K562 (cell line): ENCODE results near the gene ZNF335. TPM values are rescaled to one million over a fixed set of nuclear protein-coding genes. Genes with fewer than 3 reads are reported as not detected.

Experiments
- ATAC-seq: fragments of 200-7000 bp; cut with Tn5 transposase; 3 replicates; pipeline ENCODE4 v1.9.1; 2020; ENCODE audit warnings: moderate library complexity
- BruUV-seq: library from RNA; stranded (reverse); fragments of 400-500 nt; replicated peaks from 2 replicates; lab custom pipeline; 2021; lab: Mats Ljungman, UMichigan
- CTCF ChIA-PET: fragments of 300-600 bp; formaldehyde crosslinking; extraction: SDS; loops from one replicate; lab custom pipeline; 2021; ENCODE audit warnings: low intra/inter-chr PET ratio; lab: Yijun Ruan, JAX
- POLR2A ChIA-PET: fragments of 300-600, 350-650 bp; sonication (Branson Sonifier 250); formaldehyde crosslinking; extraction: SDS; loops from one replicate; lab custom pipeline; 2021; ENCODE audit warnings: antibody characterized with exemption, inconsistent platforms; lab: Yijun Ruan, JAX
- DNase-seq, 4 experiments: peaks; one replicate each; pipeline versions ENCODE4 v3.0.0 to v3.0.0-alpha.2; 2011 to 2018; ENCODE audit warnings: low spot score in 3 of 4, mixed read lengths in 3 of 4; ENCODE audit errors: extremely low read depth in 1 of 4
- FAIRE-seq: peaks from 2 replicates; lab custom pipeline; 2011; peaks lifted over from hg19 to GRCh38; lab: Jason Lieb, UNC
- H2AFZ ChIP-seq: 2 replicates; pipeline ENCODE4 v1.6.0; 2011; ENCODE audit warnings: low read depth, low read length, control low read depth, inconsistent platforms
- H3K27ac ChIP-seq: fragments of 200-600 bp; 3 replicates; pipeline ENCODE4 v1.8.0; 2011; ENCODE audit warnings: low read depth, mild to moderate bottlenecking, control low read depth, inconsistent platforms, low read length, moderate library complexity, mixed read lengths; ENCODE audit errors: extremely low read depth
- H3K27me3 ChIP-seq, 2 experiments: fragments of 300-600 bp in 1 of 2; 2 replicates in 1 of 2; 3 replicates in 1 of 2; pipeline versions ENCODE4 v1.6.0 to v1.8.0; 2011; ENCODE audit warnings: inconsistent platforms in 2 of 2, low read length in 2 of 2, mild to moderate bottlenecking in 1 of 2, mixed read lengths in 1 of 2, moderate library complexity in 1 of 2; ENCODE audit not compliant: control insufficient read depth in 2 of 2, insufficient read depth in 2 of 2
- H3K36me3 ChIP-seq: fragments of 300-600 bp; 3 replicates; pipeline ENCODE4 v1.8.0; 2011; ENCODE audit warnings: mild to moderate bottlenecking, low read length, inconsistent platforms; ENCODE audit not compliant: control insufficient read depth, insufficient read depth
- H3K4me1 ChIP-seq, 2 experiments: fragments of 200-600 bp in 1 of 2; replicated peaks in 1 of 2; 2 replicates in 1 of 2; 3 replicates in 1 of 2; pipeline versions ENCODE4 v1.5.1 to v1.8.0; 2011; ENCODE audit warnings: inconsistent platforms in 2 of 2, low read length in 2 of 2, mild to moderate bottlenecking in 1 of 2, mixed read lengths in 1 of 2, moderate library complexity in 1 of 2; ENCODE audit not compliant: control insufficient read depth in 2 of 2, insufficient read depth in 2 of 2
- H3K4me2 ChIP-seq: 2 replicates; pipeline ENCODE4 v1.6.1; 2011; ENCODE audit warnings: low read length, control low read depth, inconsistent platforms, mixed read lengths; ENCODE audit not compliant: insufficient read depth
- H3K4me3 ChIP-seq: fragments of 200-600 bp; sonication (generic), shearing (Covaris generic); 2 replicates; pipeline ENCODE4 v1.5.1; 2016; ENCODE audit warnings: control low read depth, inconsistent platforms
- H3K79me2 ChIP-seq: fragments of 200-600 bp; 3 replicates; pipeline ENCODE4 v1.8.0; 2011; ENCODE audit warnings: low read length, inconsistent platforms; ENCODE audit not compliant: control insufficient read depth, insufficient read depth
- H3K9ac ChIP-seq, 2 experiments: 2 replicates each; pipeline versions ENCODE4 v1.6.0 to v1.6.1; 2011; ENCODE audit warnings: low read depth in 2 of 2, low read length in 2 of 2, control low read depth in 1 of 2, inconsistent platforms in 1 of 2, mild to moderate bottlenecking in 1 of 2, mixed read lengths in 1 of 2; ENCODE audit not compliant: insufficient read depth in 1 of 2
- H3K9me1 ChIP-seq: one replicate; pipeline ENCODE4 v1.6.0; 2011; ENCODE audit warnings: inconsistent platforms, mild to moderate bottlenecking, low read length, moderate library complexity; ENCODE audit not compliant: control insufficient read depth, insufficient read depth
- H3K9me3 ChIP-seq: replicated peaks from 2 replicates; pipeline ENCODE4 v1.5.1; 2011; ENCODE audit warnings: low read depth, low read length, inconsistent platforms; ENCODE audit not compliant: control insufficient read depth, insufficient read depth
- H4K20me1 ChIP-seq: replicated peaks from 2 replicates; pipeline ENCODE4 v1.6.1; 2011; ENCODE audit warnings: low read length, inconsistent platforms, mixed read lengths; ENCODE audit not compliant: control insufficient read depth, insufficient read depth
- ATF7 ChIP-seq: fragments of 450-650 bp; IDR thresholded peaks from 2 replicates; pipeline ENCODE4 v1.7.1; 2014; ENCODE audit warnings: mild to moderate bottlenecking, moderate library complexity
- CHD2 ChIP-seq: IDR thresholded peaks from 2 replicates; pipeline ENCODE4 v1.6.1; 2011; ENCODE audit warnings: low read depth, low read length
- CTBP1 ChIP-seq: fragments of 450-650 bp; IDR thresholded peaks from 2 replicates; pipeline ENCODE4 v1.6.1; 2016; ENCODE audit warnings: borderline replicate concordance
- HNRNPLL ChIP-seq: fragments of 200-400 bp; formaldehyde crosslinking; IDR thresholded peaks from 2 replicates; pipeline ENCODE4 v1.6.1; 2017; ENCODE audit warnings: low read length, low read depth, mild to moderate bottlenecking; ENCODE audit not compliant: poor library complexity, severe bottlenecking
- KAT8 ChIP-seq: fragments of 450-650 bp; IDR thresholded peaks from 2 replicates; pipeline ENCODE4 v1.6.1; 2016; ENCODE audit warnings: low read depth, mild to moderate bottlenecking
- MAZ ChIP-seq, 2 experiments: fragments of 450-650 bp in 1 of 2; sonication (generic) in 1 of 2; formaldehyde crosslinking; IDR thresholded peaks in 1 of 2; conservative IDR thresholded peaks in 1 of 2; 2 replicates each; pipeline versions ENCODE4 v1.4.0 to v1.5.0; 2020; ENCODE audit warnings: mild to moderate bottlenecking in 1 of 2, missing genetic modification reagents in 1 of 2
- PHF8 ChIP-seq: fragments of 200-600 bp; sonication (generic); IDR thresholded peaks from 2 replicates; pipeline ENCODE4 v1.6.1; 2012; ENCODE audit warnings: mixed run types, mild to moderate bottlenecking, inconsistent platforms, low read length, moderate library complexity, borderline replicate concordance
- POLR2G ChIP-seq: fragments of 200-400 bp; formaldehyde crosslinking; IDR thresholded peaks from 2 replicates; pipeline ENCODE4 v1.6.1; 2017; ENCODE audit warnings: low read depth, mild to moderate bottlenecking, antibody characterized with exemption, low read length, moderate library complexity
- RAD51 ChIP-seq: fragments of 450-650 bp; IDR thresholded peaks from 2 replicates; pipeline ENCODE4 v1.7.1; 2016; ENCODE audit warnings: low read depth, mild to moderate bottlenecking, borderline replicate concordance
- RCOR1 ChIP-seq, 2 experiments: IDR thresholded peaks; 2 replicates each; pipeline ENCODE4 v1.6.1; 2012; ENCODE audit warnings: low read depth in 2 of 2, low read length in 2 of 2, borderline replicate concordance in 1 of 2, improper control_type of control experiment in 1 of 2
- TEAD1 ChIP-seq, 2 experiments: fragments of 450-650 bp in 1 of 2; sonication (generic) in 1 of 2; formaldehyde crosslinking; IDR thresholded peaks; 2 replicates each; pipeline versions ENCODE4 v1.4.0 to v1.8.0; 2020 to 2022; ENCODE audit warnings: mild to moderate bottlenecking in 2 of 2, missing genetic modification reagents in 1 of 2
- WGBS: fragments of 100-300 bp; shearing (Covaris generic); methylation state at CpG from one replicate; pipeline ENCODE4 v1.1.6; 2016; ENCODE audit warnings: low coverage, mixed read lengths; ENCODE audit not compliant: insufficient coverage; ENCODE audit errors: missing lambda C conversion rate; 5-methylcytosine and 5-hydroxymethylcytosine counted together
- in situ Hi-C: fragments of 300-500 bp; cut with MboI; formaldehyde crosslinking; loops from 4 replicates; pipeline ENCODE4 v1.15.0; 2018; ENCODE audit warnings: inconsistent platforms, mixed read lengths
- intact Hi-C: fragments of 100-400 bp; cut with micrococcal nuclease; formaldehyde crosslinking; loops from 2 replicates; pipeline ENCODE4 v1.14.2; 2022
- polyA plus RNA-seq, 8 experiments: library from polyadenylated mRNA; depleted of rRNA in 4 of 8; stranded (reverse) in 5 of 8; unstranded in 3 of 8; fragments of >200 nt; fragmentation: Nextera tagmentation in 2 of 8; fragmentation: Illumina TruSeq in 1 of 8; extraction: Ambion mirVana in 2 of 8; extraction: Trizol in 1 of 8; gene quantifications; 2 replicates each; pipeline versions ENCODE4 v1.2.1 to v1.2.3, GENCODE V29; 2011 to 2014; ENCODE audit warnings: inconsistent platforms in 1 of 8, missing spikeins in 1 of 8
- total RNA-seq, 7 experiments: library from RNA; depleted of rRNA in 6 of 7; stranded (reverse); fragments of >200 nt in 6 of 7; fragmentation: Illumina TruSeq in 2 of 7; extraction: Trizol in 2 of 7; gene quantifications; 2 replicates each; pipeline versions ENCODE4 v1.2.1 to v1.2.3, GENCODE V29; 2011 to 2021; ENCODE audit warnings: low replicate concordance in 1 of 7
- TF ChIP-seq, protein P1 (sequence below): fragments of 200-800 bp; sonication (Bioruptor generic); IDR thresholded peaks from 2 replicates; pipeline ENCODE4 v1.6.1; 2017; ENCODE audit warnings: missing genetic modification characterization, missing compliant biosample characterization
- TF ChIP-seq, protein P2 (sequence below): sonication (generic); formaldehyde crosslinking; IDR thresholded peaks from 2 replicates; pipeline ENCODE4 v1.8.0; 2023; ENCODE audit warnings: mild to moderate bottlenecking, missing genetic modification reagents
- TF ChIP-seq, protein P3 (sequence below): sonication (generic); formaldehyde crosslinking; IDR thresholded peaks from 2 replicates; pipeline ENCODE4 v1.9.0; 2022; ENCODE audit warnings: mild to moderate bottlenecking, missing genetic modification reagents

Gene ZNF335
- total and polyA plus RNA-seq, 9 of the 15 experiments (the other 6 are each of a cell fraction or from before 2014, with no cell fraction given) = 0.39 to 16.0 (median 7.6) TPM

DNA sequence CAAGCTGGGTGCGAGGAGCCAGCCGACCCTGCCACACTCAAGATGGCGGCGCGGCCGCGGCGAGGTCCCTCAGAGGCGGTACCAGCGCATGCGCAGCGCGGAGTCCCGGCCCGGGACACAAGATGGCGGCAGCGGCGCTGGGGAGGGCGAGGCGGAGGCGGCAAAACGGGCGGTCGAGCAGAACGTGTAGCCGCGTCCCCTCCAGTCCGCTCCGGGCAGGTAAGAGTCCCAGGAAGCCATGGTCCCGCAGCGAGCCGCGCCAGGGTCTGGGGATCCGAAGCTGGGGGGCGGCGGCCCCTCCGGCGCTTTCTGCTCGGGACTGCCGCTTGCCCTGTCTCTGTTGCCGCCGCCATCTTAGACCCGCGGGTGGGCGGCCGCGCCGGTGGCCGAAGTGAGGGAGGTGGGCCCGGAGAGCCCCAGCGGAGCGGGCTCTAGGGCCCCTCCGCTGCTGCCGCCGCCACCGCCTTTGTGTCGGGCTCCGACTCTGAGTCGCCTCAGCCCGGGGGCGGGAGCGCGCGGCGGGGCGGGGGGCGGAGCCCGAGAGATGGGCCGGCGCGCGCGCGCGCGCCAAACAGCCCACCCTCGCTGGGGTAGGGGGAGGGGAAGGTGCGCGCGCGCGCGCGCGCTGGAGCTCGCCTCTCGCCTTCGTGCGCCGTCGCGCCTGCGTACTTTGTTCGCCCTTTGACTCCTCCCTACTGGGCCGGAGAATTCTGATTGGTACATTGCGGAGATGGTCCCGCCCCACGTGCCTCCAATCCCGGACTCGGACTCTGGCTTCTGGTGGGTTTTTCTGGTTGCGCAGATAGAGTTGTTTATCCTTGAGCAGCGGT, 37.2 kb downstream of the ZNF335 start, which contains the start of gene PCIF1:
TSS of gene PCIF1 (plus strand) at position 98 of the 830 bp plus-strand sequence. CDS start 4,317 bp downstream, outside the sequence.
- Histone ChIP-seq H3K27me3 (no peaks in the 10 kb centered on the region), H3K4me2 (peak within 1 kb of the TSS; percentile 90), H3K79me2 (peaks cover 21% of the 10 kb centered on the region), H2AFZ (peak within 1 kb of the TSS; percentile 89), H3K9me1 (no peaks in the 10 kb centered on the region), H3K4me1 (peaks cover 12 to 28% of the 10 kb centered on the region in 2 experiments; a peak in 4 of 5 replicates), H3K9me3 (no peaks in the 10 kb centered on the region), H4K20me1 (peaks cover 27% of the 10 kb centered on the region), H3K36me3 (peaks cover 28% of the 10 kb centered on the region), H3K27ac (peak within 1 kb of the TSS; percentile 100), H3K4me3 (peak within 1 kb of the TSS; percentile 99), H3K9ac (peak within 1 kb of the TSS; percentile 100)
- BruUV-seq = no TSS peak
- ATAC-seq (peak; percentile 90), DNase-seq (peak; percentile 97 to 99 (median 98)), FAIRE-seq (peak; percentile 99)
- intact Hi-C loops (loop anchor here (2.0 to 10.0 kb wide), 2 partner anchors 78 to 140 kb away; partner anchors contain the start of genes ACOT8, DNTTIP1, WFDC3 and ZSWIM3), in situ Hi-C loops (no loop called here)
- under 1% methylated on average over 57 of the region's 102 CpGs for WGBS
- POLR2A ChIA-PET = interaction anchor here (0.5 to 4.9 kb wide), 30 partner anchors 10 to 572 kb away, joined by 3 to 91 read pairs (median 4); partner anchors contain the start of genes CTSA, DNTTIP1, NEURL2 and SYS1
- CTCF ChIA-PET = no interaction called here
- peak; percentile 68; the same call in 1 of the 2 replicates for TF ChIP-seq ATF7
- TF ChIP-seq TEAD1 (CRISPR knock-in tag; IDR thresholded peaks at IDR 0.05) = peak; percentile 29 to 40; a peak in 2 of 4 replicates
- TF ChIP-seq, protein P1, sequence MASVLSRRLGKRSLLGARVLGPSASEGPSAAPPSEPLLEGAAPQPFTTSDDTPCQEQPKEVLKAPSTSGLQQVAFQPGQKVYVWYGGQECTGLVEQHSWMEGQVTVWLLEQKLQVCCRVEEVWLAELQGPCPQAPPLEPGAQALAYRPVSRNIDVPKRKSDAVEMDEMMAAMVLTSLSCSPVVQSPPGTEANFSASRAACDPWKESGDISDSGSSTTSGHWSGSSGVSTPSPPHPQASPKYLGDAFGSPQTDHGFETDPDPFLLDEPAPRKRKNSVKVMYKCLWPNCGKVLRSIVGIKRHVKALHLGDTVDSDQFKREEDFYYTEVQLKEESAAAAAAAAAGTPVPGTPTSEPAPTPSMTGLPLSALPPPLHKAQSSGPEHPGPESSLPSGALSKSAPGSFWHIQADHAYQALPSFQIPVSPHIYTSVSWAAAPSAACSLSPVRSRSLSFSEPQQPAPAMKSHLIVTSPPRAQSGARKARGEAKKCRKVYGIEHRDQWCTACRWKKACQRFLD (CRISPR knock-in tag) = peak; percentile 93; the same call in 1 of the 2 replicates
- TF ChIP-seq RCOR1 (IDR thresholded peaks at IDR 0.05; ENCODE audit: borderline replicate concordance in 1 of 2, low read depth in 2 of 2, low read length in 2 of 2) = peak in 1 of 2 experiments; percentile 24; a peak in 1 of 4 replicates
- peak; percentile 86 for TF ChIP-seq RAD51
- peak; percentile 73 for TF ChIP-seq CTBP1
- TF ChIP-seq, protein P2, sequence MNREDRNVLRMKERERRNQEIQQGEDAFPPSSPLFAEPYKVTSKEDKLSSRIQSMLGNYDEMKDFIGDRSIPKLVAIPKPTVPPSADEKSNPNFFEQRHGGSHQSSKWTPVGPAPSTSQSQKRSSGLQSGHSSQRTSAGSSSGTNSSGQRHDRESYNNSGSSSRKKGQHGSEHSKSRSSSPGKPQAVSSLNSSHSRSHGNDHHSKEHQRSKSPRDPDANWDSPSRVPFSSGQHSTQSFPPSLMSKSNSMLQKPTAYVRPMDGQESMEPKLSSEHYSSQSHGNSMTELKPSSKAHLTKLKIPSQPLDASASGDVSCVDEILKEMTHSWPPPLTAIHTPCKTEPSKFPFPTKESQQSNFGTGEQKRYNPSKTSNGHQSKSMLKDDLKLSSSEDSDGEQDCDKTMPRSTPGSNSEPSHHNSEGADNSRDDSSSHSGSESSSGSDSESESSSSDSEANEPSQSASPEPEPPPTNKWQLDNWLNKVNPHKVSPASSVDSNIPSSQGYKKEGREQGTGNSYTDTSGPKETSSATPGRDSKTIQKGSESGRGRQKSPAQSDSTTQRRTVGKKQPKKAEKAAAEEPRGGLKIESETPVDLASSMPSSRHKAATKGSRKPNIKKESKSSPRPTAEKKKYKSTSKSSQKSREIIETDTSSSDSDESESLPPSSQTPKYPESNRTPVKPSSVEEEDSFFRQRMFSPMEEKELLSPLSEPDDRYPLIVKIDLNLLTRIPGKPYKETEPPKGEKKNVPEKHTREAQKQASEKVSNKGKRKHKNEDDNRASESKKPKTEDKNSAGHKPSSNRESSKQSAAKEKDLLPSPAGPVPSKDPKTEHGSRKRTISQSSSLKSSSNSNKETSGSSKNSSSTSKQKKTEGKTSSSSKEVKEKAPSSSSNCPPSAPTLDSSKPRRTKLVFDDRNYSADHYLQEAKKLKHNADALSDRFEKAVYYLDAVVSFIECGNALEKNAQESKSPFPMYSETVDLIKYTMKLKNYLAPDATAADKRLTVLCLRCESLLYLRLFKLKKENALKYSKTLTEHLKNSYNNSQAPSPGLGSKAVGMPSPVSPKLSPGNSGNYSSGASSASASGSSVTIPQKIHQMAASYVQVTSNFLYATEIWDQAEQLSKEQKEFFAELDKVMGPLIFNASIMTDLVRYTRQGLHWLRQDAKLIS = peak; percentile 95; the same call in 1 of the 2 replicates
- peak; percentile 49; the same call in 1 of the 2 replicates for TF ChIP-seq KAT8
- TF ChIP-seq POLR2G = peak; percentile 97
- TF ChIP-seq, protein P3, sequence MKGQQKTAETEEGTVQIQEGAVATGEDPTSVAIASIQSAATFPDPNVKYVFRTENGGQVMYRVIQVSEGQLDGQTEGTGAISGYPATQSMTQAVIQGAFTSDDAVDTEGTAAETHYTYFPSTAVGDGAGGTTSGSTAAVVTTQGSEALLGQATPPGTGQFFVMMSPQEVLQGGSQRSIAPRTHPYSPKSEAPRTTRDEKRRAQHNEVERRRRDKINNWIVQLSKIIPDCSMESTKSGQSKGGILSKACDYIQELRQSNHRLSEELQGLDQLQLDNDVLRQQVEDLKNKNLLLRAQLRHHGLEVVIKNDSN (CRISPR knock-in tag) = peak; percentile 94
- TF ChIP-seq HNRNPLL = peak; percentile 98
- TF ChIP-seq MAZ (CRISPR knock-in tag; conservative IDR thresholded peaks at IDR 0.05 in 1 of 2, IDR thresholded peaks at IDR 0.05 in 1 of 2) = peak; percentile 79 to 92
- peak; percentile 97 for TF ChIP-seq PHF8
- TF ChIP-seq CHD2 = peak; percentile 66
